Endothelial cell of umbilical vein (primary cell): Measurements from ENCODE around the gene DNMT1. TPM values are rescaled to one million over a fixed set of nuclear protein-coding genes. Genes with fewer than 3 reads are reported as not detected.
"Not testable (repeated sequence)": the region's sequence is repeated elsewhere in the genome, so short reads cannot be mapped to it uniquely, and the experiment has no call there.

Source experiments
- BruUV-seq: library from RNA; stranded (reverse); fragments of 400-500 nt; replicated peaks from 2 replicates; lab custom pipeline; 2021; lab: Mats Ljungman, UMichigan
- CTCF ChIA-PET: fragments of 300-600, 350-600 bp; sonication (Branson Sonifier 250); formaldehyde crosslinking; loops from one replicate; lab custom pipeline; 2021; ENCODE audit warnings: antibody characterized with exemption, inconsistent platforms; lab: Charles Lee
- POLR2A ChIA-PET: fragments of 300-600, 350-600 bp; sonication (Branson Sonifier 250); formaldehyde crosslinking; loops from one replicate; lab custom pipeline; 2021; ENCODE audit warnings: antibody characterized with exemption, inconsistent platforms; lab: Charles Lee
- DNase-seq: peaks from one replicate; pipeline ENCODE4 v3.0.0-alpha.2; 2011; ENCODE audit warnings: low read depth, low spot score
- FAIRE-seq: peaks from 2 replicates; lab custom pipeline; 2011; peaks lifted over from hg19 to GRCh38; lab: Jason Lieb, UNC
- H2AFZ ChIP-seq: 2 replicates; pipeline ENCODE4 v1.6.0; 2012; ENCODE audit warnings: low read depth, low read length, control low read depth, inconsistent platforms
- H3K27ac ChIP-seq: 2 replicates; pipeline ENCODE4 v1.5.1; 2011; ENCODE audit warnings: low read depth, mild to moderate bottlenecking, control low read depth, low read length, moderate library complexity; ENCODE audit not compliant: insufficient read depth
- H3K27me3 ChIP-seq, 2 experiments: 2 replicates each; pipeline versions ENCODE4 v1.6.0 to v1.6.1; 2011; ENCODE audit warnings: low read length in 2 of 2, mixed read lengths in 1 of 2; ENCODE audit not compliant: control insufficient read depth in 2 of 2, insufficient read depth in 2 of 2
- H3K36me3 ChIP-seq, 2 experiments: 2 replicates in 1 of 2; 3 replicates in 1 of 2; pipeline ENCODE4 v1.5.1; 2011; ENCODE audit warnings: low read length in 2 of 2, mild to moderate bottlenecking in 1 of 2, moderate library complexity in 1 of 2; ENCODE audit not compliant: control insufficient read depth in 2 of 2, insufficient read depth in 2 of 2; ENCODE audit errors: extremely low read depth in 1 of 2
- H3K4me1 ChIP-seq: 3 replicates; pipeline ENCODE4 v1.5.1; 2011; ENCODE audit warnings: mild to moderate bottlenecking, low read length; ENCODE audit not compliant: control insufficient read depth, insufficient read depth; ENCODE audit errors: extremely low read depth
- H3K4me2 ChIP-seq: 2 replicates; pipeline ENCODE4 v1.6.1; 2011; ENCODE audit warnings: low read length, control low read depth, mixed read lengths; ENCODE audit not compliant: insufficient read depth
- H3K4me3 ChIP-seq, 3 experiments: fragments of 200-600 bp in 1 of 3; sonication (generic), shearing (Covaris generic) in 1 of 3; replicated peaks in 1 of 3; 2 replicates each; pipeline ENCODE4 v1.5.1; 2011 to 2016; ENCODE audit warnings: control low read depth in 3 of 3, low read length in 3 of 3, mild to moderate bottlenecking in 2 of 3, inconsistent platforms in 1 of 3, low read depth in 1 of 3, moderate library complexity in 1 of 3; ENCODE audit not compliant: insufficient read depth in 1 of 3
- H3K79me2 ChIP-seq: 2 replicates; pipeline ENCODE4 v1.6.0; 2012; ENCODE audit warnings: low read length, inconsistent platforms; ENCODE audit not compliant: control insufficient read depth, insufficient read depth
- H3K9ac ChIP-seq: replicated peaks from 2 replicates; pipeline ENCODE3; 2011; ENCODE audit warnings: low read length, control low read depth; ENCODE audit not compliant: insufficient read depth; ENCODE audit errors: extremely low read depth
- H3K9me1 ChIP-seq: replicated peaks from 3 replicates; pipeline ENCODE4 v1.6.0; 2011; ENCODE audit warnings: mild to moderate bottlenecking, low read length; ENCODE audit not compliant: control insufficient read depth, insufficient read depth; ENCODE audit errors: extremely low read depth
- H3K9me3 ChIP-seq: replicated peaks from 2 replicates; pipeline ENCODE4 v1.5.1; 2012; ENCODE audit warnings: low read length, inconsistent platforms; ENCODE audit not compliant: control insufficient read depth, insufficient read depth
- H4K20me1 ChIP-seq: replicated peaks from 2 replicates; pipeline ENCODE3; 2011; ENCODE audit warnings: mild to moderate bottlenecking, low read length; ENCODE audit not compliant: control insufficient read depth, insufficient read depth; ENCODE audit errors: extremely low read depth
- CTCF ChIP-seq, 2 donors: IDR thresholded peaks; 1 replicate in 1 of 2; 2 replicates in 1 of 2; pipeline ENCODE4 v1.5.1; 2011; ENCODE audit warnings: low read length in 2 of 2, mild to moderate bottlenecking in 2 of 2, moderate library complexity in 2 of 2, control low read depth in 1 of 2, inconsistent platforms in 1 of 2, low read depth in 1 of 2; ENCODE audit not compliant: insufficient read depth in 1 of 2; ENCODE audit errors: extremely low read depth in 1 of 2
- EZH2 ChIP-seq: IDR thresholded peaks from 2 replicates; pipeline ENCODE4 v1.6.1; 2012; ENCODE audit warnings: borderline replicate concordance, low read depth, mild to moderate bottlenecking, moderate library complexity, low read length, inconsistent platforms; ENCODE audit not compliant: severe bottlenecking
- FOS ChIP-seq: IDR thresholded peaks from 2 replicates; pipeline ENCODE4 v1.6.1; 2011; ENCODE audit warnings: mild to moderate bottlenecking, low read length, moderate library complexity, borderline replicate concordance; ENCODE audit not compliant: insufficient read depth
- GATA2 ChIP-seq: IDR thresholded peaks from 2 replicates; pipeline ENCODE4 v1.7.0; 2011; ENCODE audit warnings: low read depth, mild to moderate bottlenecking, moderate library complexity, mixed read lengths, low read length; ENCODE audit not compliant: insufficient read length, insufficient read depth
- JUN ChIP-seq: IDR thresholded peaks from 2 replicates; pipeline ENCODE4 v1.6.1; 2011; ENCODE audit warnings: borderline replicate concordance, low read depth; ENCODE audit not compliant: insufficient read length, insufficient read depth
- MAX ChIP-seq: IDR thresholded peaks from 2 replicates; pipeline ENCODE4 v1.6.1; 2011; ENCODE audit not compliant: insufficient read depth, insufficient read length
- MYC ChIP-seq: IDR thresholded peaks from one replicate; pipeline ENCODE4 v1.6.1; 2011; ENCODE audit warnings: mild to moderate bottlenecking, low read depth, low read length
- POLR2A ChIP-seq: IDR thresholded peaks from 2 replicates; pipeline ENCODE4 v1.6.1; 2012; ENCODE audit warnings: low read depth, mild to moderate bottlenecking, control low read depth, low read length
- POLR2AphosphoS5 ChIP-seq: IDR thresholded peaks from 2 replicates; pipeline ENCODE4 v1.6.1; 2012; ENCODE audit warnings: low read depth, mild to moderate bottlenecking, control low read depth, low read length, moderate library complexity; ENCODE audit not compliant: insufficient read depth
- dilution Hi-C: fragments of 300-500 bp; cut with MboI; formaldehyde crosslinking; loops from one replicate; pipeline ENCODE4 v1.15.0; 2019; ENCODE audit warnings: low sequenced_read_pairs; ENCODE audit not compliant: extremely low pct_ligation_motif_present
- intact Hi-C: fragments of 100-400 bp; cut with micrococcal nuclease; formaldehyde crosslinking; loops from one replicate; pipeline ENCODE4 v1.10.0; 2022
- polyA plus RNA-seq, 4 experiments: library from polyadenylated mRNA; depleted of rRNA in 3 of 4; stranded (reverse) in 3 of 4; unstranded in 1 of 4; fragments of >200 nt; gene quantifications; 2 replicates each; pipeline versions ENCODE4 v1.2.1 to v1.2.3, GENCODE V29; 2011 to 2012; ENCODE audit warnings: missing spikeins in 1 of 4
- total RNA-seq: library from RNA; stranded (reverse); gene quantifications from 2 replicates; pipeline ENCODE4 v1.2.3, GENCODE V29; 2021

The DNMT1 gene
- total and polyA plus RNA-seq, 2 donors (not counting 3 experiments of a cell fraction or from before 2014, with no cell fraction given), result 53.4 to 165 TPM

- BruUV-seq, H3K9me1 ChIP-seq, H3K27ac ChIP-seq, H3K4me1 ChIP-seq, H3K9me3 ChIP-seq, H3K27me3 ChIP-seq, H3K4me3 ChIP-seq, H3K36me3 ChIP-seq, dilution Hi-C loops, H2AFZ ChIP-seq, H3K4me2 ChIP-seq, H3K79me2 ChIP-seq, H3K9ac ChIP-seq, DNase-seq, H4K20me1 ChIP-seq, POLR2A ChIA-PET, FAIRE-seq: not testable (repeated sequence)
- intact Hi-C loops, result loop anchor here (10.0 kb wide), 2 partner anchors 94 to 186 kb away; partner anchors contain the start of genes ANGPTL6, PPAN and TYK2
- CTCF ChIA-PET, result interaction anchor here (1.4 to 1.9 kb wide), 4 partner anchors 11 to 51 kb away, joined by 3 to 7 read pairs (median 5); no protein-coding TSS in a partner anchor
Measured at GRCh38 chr19:10198889-10199644, 4.3 kb upstream of the DNMT1 start.

GRCh38 chr19:10195199-10195519 lies 406 bp upstream of the DNMT1 start:
- TF ChIP-seq GATA2, result no peak
- no peak for TF ChIP-seq CTCF (IDR thresholded peaks at IDR 0.05; ENCODE audit: extremely low read depth in 1 of 2, insufficient read depth in 1 of 2, low read depth in 1 of 2, low read length in 2 of 2)
- TF ChIP-seq POLR2A, result no peak
- no peak for TF ChIP-seq FOS
- no peak for TF ChIP-seq MAX
- TF ChIP-seq MYC, result no peak
- no peak for TF ChIP-seq POLR2AphosphoS5
- no peak for TF ChIP-seq EZH2
- no peak for TF ChIP-seq JUN
- H3K4me2 ChIP-seq, result peak overlapping the region; percentile 26
- H3K36me3 ChIP-seq, result no peaks in the 10 kb centered on the region
- POLR2A ChIA-PET, result no interaction called here
- H4K20me1 ChIP-seq, result no peaks in the 10 kb centered on the region
- H3K4me3 ChIP-seq, result peak overlapping the region in 1 of 3 experiments; percentile 43
- H3K9ac ChIP-seq, result peak overlapping the region; percentile 1
- no peak for DNase-seq
- H3K27me3 ChIP-seq, result no peaks in the 10 kb centered on the region
- no peaks in the 10 kb centered on the region for H3K9me1 ChIP-seq
- FAIRE-seq, result no peak
- peak overlapping the region; percentile 49 for H2AFZ ChIP-seq
- H3K4me1 ChIP-seq, result peaks cover 16% of the 10 kb centered on the region
- no TSS peak for BruUV-seq
- no peak overlapping the region for H3K27ac ChIP-seq
- intact Hi-C loops, result loop anchor here (2.0 to 10.0 kb wide), 3 partner anchors 36 to 190 kb away; partner anchors contain the start of genes ANGPTL6, PPAN, S1PR2 and TYK2
- dilution Hi-C loops, result no loop called here
- peaks cover 41% of the 10 kb centered on the region for H3K79me2 ChIP-seq
- CTCF ChIA-PET, result interaction anchor here (1.0 to 2.3 kb wide), 4 partner anchors 25 to 73 kb away, joined by 3 to 9 read pairs (median 5); no protein-coding TSS in a partner anchor
- no peaks in the 10 kb centered on the region for H3K9me3 ChIP-seq
